GM21825 (cell line): ENCODE results near the gene FILIP1L.

Experiments used
- ATAC-seq: cut with Tn5 transposase; IDR thresholded peaks from one replicate; pipeline ENCODE4 v1.9.1; 2021; ENCODE audit warnings: mild to moderate bottlenecking, moderate library complexity; ENCODE audit not compliant: unreplicated experiment

The FILIP1L gene

GRCh38 chr3:99873269-99874102, 240.8 kb downstream of the FILIP1L start:
- no peak for ATAC-seq

- ATAC-seq, result peak; percentile 43
Observed at GRCh38 chr3:99872923-99873254, 241.4 kb downstream of the FILIP1L start.

DNA sequence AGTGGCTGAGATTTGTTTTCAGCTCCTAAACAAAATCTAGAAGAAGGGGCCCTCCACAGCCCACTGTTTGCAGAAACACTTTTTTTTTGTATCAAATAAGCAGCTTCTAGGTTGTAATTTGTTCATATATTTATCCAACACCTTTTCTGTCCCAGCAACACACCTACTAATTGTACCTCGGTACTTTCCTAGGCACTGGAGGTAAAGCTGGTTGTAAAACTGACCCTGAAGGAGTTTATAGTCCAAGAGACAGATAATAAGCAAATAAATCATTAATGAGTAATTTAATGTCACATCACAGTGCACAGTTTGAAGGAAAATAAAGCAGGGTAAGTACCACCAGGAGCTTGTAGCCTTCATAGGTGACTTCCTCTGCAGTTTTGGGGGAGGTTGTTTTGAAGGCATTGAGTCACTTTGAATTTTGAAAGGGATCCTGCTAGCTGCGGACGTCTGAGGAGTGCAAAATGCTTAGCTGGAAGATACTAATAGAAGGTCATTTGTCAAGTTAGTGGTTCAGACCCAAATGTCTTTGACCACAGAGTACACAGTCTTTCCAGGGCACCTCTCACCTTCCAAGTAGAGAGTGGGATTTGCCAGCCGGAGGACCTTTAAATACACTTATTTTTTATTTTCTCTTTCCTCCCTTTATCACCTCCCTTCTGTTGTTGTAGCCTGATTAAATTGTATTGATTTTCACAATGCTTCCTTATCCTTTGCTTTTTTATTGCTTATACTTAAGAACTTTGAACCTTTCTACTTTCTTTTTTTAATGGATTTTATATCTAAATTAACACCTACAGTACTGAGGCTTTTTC, 242.9 kb downstream of the FILIP1L start:
- no peak for ATAC-seq

- ATAC-seq, result no peak
Observed at GRCh38 chr3:99870712-99871111, 243.6 kb downstream of the FILIP1L start.

DNA sequence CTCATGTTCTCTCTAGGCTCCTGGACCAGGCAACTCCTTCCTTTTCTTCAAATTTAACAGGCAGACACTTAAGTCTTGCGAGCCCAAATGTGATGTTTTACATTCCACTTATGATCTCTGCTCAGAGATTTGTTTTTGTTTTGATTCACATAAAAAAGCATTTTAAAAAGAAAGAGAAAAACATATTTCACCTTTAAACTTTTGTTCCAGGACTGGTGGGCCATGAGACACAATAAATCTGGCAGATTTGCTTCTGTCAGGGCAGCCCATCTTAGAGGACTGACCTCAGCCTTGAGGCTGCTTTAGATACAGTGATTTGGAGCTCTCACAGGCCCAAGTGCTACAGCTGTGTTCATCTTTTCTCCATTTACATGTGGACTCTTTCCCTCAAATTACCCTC, 244.7 kb downstream of the FILIP1L start:
- no peak for ATAC-seq

DNA sequence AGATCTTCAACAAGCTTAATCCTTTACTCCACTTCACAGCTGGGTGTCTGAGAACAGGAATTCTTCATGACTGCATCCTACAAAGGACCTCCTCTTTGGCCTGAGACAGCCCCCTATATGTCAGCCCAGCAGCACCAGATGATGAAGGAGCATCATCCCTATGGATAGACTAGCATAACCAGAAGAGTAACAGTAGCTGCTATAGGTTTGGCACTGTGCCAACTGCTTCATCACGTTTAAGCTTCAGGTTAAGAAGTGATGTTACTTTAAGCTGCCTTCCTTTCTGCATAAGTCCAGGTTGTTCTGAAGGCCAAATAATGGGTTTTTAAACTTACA, 246.0 kb downstream of the FILIP1L start:
- ATAC-seq, result no peak

DNA sequence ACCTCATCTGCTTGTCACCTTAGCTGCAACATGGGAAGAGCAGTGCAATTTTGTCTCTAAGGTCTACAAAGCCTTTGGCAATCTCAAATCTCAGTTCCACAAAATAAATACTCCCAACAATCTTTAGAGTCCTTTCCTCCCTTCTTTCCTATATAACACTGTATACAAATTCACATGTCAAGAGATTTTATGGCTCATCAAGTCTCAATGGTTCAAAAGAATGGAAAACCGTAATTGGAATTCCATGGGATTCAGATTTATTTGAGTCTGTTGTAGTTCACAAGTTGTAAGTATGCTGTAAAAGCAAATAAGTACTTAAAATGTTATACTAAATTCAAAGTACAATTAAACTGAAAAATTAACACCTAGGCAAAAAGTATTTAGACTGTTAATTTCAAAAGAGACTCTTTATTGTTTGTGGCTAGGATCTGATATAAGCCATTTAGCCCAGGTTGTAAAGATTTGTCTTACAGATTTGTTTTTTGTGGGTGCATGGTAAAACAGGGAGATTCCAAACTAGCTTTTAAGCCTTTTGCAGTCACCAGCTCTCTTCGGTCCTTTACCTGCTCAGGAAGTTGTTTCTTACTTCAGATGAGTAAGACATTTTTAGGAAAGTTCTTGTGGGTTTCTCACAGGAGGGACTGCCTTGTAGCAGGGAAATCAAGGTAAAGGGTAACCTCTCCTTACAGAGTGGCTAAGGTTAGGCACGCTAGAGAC, 246.5 kb downstream of the FILIP1L start:
- ATAC-seq, result no peak

DNA sequence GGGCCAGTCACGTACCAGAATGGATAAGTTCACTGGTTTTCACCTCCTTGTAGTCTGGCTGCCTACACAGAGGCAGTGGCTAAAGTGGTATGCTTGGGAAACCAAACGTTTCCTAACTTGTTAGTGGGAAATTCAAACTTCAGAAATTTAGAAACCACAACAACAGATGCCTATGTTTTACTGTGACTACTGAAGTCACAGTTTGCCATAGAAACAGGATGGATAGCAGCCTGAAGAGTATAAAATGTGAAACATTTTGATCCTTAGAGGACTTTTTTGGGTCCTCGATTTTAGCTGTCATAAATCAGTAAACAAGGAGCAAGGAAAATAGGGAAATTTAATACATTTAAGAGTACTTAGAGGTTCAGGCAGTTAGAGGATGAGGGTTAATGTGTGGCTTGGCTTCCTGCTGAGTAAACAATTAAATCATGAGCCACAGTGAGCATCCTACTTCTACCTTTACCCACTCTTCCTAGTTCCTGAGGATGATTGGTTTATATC, 248.0 kb downstream of the FILIP1L start:
- ATAC-seq, result no peak

GRCh38 chr3:99865321-99865720, 249.0 kb downstream of the FILIP1L start:
- no peak for ATAC-seq

DNA sequence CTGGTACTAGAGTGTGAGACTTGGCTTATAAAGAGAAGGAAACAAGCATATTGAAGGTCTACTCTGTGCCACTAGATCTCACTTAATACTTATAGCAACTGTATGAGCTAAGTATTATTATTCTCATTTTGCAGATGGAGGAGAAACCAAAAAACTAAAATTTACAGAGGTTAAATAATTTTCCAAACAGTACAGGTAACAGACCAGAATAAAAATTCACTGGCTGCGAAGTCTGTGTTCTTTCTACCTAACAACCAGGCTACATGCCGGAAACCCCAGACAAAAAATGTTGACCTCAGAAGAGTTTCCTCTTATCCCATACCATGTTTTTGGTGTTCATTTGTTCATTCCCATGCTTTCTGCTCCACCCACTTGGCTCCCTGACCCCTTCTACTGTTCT, 250.0 kb downstream of the FILIP1L start:
- no peak for ATAC-seq

DNA sequence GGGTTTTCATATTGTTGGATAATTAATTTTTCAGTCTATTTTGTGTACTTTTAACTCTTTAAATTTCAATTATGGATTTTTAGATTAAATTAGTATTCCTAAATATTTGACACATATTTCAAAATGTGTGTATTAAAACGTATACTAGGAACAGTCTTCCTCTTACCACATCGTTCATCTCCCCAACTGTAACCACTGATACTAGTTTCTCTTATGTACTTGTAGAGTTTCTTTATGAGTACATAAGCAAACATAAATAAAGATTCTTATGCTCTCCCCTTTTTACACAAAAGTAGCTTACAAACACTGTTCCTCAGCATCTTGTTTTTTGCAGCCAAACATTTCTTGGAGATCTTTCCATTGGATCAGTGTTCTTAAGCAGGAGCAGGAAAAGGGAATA, 250.7 kb downstream of the FILIP1L start:
- no peak for ATAC-seq

- no peak for ATAC-seq
Observed at GRCh38 chr3:99863002-99863401, 251.3 kb downstream of the FILIP1L start.

DNA sequence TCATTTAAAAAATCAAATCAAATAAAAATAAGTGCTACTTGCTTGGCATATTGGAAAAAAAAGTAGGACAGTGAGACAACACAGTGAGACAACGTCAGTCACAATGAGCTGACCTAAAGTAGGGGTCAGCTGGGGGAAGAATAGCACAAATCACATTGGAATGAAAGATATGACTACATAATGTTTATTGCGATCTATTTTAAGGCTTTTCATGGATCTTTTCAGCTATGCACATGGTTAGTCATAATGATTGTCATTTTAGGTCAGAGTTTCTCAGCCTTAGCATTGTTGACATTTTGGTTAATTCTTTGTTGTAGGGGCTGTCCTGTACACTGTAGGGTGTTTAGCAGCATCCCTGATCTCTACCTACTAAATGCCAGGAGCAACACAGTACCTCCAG, 252.1 kb downstream of the FILIP1L start:
- ATAC-seq, result no peak

- no peak for ATAC-seq
Observed at GRCh38 chr3:99861216-99861615, 253.1 kb downstream of the FILIP1L start.

GRCh38 chr3:99859825-99860224, 254.5 kb downstream of the FILIP1L start:
- ATAC-seq, result no peak

DNA sequence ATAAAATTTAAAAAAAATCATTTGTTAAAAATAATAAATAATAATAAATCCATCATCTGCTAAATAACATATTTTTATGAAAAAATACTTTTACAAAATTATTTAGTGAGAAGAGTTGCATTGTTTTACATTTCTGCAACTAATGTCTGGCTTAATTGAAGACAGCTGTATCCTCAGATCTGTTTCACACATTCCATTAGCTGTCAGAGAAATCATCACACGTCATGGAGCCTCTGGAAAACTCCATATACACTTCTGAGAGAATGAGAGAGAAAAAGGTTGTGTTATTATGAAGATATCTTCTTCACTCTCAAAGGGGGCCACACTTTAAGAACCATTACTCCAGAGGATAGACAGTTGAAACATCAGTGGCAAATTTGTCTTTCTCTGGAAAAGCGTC, 255.8 kb downstream of the FILIP1L start:
- ATAC-seq, result no peak

- ATAC-seq, result no peak
Observed at GRCh38 chr3:99857278-99857677, 257.0 kb downstream of the FILIP1L start.

DNA sequence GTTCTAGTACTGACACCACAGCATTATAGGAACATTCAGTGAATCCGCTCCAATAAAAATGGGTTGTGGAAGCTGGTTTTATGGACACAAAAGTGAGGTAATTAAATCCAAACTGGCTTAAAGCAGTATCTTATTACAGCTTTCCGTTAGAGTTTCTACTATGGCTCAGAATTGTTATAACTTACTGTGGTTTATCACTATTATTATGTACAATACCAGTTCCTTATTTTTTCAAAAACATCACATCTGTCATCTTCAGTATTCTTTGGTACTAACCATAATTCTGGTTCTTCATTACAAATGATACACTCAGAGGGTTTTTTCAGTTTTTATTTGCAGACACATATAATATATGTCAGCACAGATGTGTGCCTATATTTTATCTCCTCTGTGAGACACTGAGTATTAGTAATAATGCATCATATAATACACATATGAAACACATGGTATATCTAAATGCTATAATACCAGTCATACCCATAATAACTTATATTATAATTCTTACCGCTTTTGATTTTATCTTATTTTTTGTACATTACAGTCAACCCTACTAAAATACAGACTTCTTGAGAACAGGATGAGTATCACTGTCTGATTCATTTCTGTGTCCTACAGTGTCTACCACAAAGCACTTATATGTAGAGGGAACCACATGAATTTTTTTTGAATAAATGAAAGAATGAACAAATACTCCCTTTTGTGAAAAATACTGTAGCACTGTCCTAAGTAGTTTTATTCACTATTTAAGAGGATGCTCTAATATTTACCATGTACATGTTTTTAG, 257.7 kb downstream of the FILIP1L start:
- no peak for ATAC-seq

GRCh38 chr3:99855900-99856299, 258.4 kb downstream of the FILIP1L start:
- ATAC-seq, result no peak

GRCh38 chr3:99854756-99855298, 259.5 kb downstream of the FILIP1L start:
- ATAC-seq, result no peak

DNA sequence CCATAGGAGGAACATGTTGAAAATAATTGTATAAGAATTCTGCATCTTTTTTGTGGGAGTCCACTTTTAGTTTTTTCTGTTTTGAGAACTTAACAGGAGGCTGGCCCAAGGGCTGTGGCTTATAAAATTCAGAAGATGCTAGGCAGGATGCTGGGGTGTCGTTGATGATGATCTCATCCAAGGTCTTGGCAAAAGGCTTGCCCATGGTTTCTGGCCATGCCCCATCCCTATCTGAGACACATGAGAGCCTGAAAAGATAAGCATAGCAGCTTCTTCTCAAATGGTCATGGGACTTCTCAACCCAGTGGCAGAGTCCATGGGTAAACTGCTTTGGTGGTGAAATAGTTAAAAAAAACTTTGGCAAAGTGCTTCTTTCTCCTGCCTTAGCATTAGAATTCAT, 261.4 kb downstream of the FILIP1L start:
- no peak for ATAC-seq
